AG09319 (cell line): ENCODE measurements around the gene ZMIZ1.

Experiments used
- DNase-seq: peaks from one replicate; pipeline ENCODE4 v3.0.0-alpha.2; 2010; ENCODE audit warnings: low read depth; ENCODE audit errors: extremely low read depth
- TF ChIP-seq, protein P1 (sequence below): IDR thresholded peaks from 2 replicates; pipeline ENCODE4 v1.5.1; 2011; ENCODE audit warnings: low read depth, mild to moderate bottlenecking, inconsistent platforms, low read length, moderate library complexity

ZMIZ1 gene

DNA sequence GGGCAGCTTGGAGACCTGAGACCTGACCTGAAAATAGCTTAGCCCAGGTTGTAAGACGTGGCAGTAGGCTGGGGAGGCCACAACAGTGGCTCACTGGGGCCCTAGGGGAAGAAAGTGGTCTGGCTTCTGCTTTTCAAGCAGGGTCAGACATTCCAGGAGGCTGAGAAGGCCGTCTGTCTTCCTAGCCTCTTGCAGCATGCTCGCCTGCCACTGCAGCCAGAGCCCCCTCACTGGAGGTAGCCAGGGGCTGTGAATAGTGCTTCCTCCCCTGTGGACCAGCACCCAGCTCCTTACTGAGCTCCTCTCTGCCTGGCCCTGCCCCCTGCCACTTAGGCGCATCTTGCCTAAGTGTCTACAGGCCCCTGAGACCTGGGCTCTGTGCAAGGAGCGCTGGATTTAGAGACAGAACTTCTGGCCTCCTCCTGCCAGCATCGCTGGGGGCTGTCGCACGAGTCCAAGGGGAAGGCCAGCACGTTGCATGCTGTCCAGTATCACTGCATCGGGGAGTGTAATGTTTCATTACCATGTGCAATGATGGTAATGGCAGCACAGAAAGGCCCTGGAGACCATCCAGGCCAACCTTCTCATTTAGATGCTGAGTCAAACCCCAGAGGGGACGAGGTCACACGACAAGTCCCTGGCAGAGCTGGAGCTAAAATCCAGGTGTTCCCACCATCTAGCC is 12.7 kb downstream of the ZMIZ1 start:
- DNase-seq = peak; percentile 86
- TF ChIP-seq, protein P1, sequence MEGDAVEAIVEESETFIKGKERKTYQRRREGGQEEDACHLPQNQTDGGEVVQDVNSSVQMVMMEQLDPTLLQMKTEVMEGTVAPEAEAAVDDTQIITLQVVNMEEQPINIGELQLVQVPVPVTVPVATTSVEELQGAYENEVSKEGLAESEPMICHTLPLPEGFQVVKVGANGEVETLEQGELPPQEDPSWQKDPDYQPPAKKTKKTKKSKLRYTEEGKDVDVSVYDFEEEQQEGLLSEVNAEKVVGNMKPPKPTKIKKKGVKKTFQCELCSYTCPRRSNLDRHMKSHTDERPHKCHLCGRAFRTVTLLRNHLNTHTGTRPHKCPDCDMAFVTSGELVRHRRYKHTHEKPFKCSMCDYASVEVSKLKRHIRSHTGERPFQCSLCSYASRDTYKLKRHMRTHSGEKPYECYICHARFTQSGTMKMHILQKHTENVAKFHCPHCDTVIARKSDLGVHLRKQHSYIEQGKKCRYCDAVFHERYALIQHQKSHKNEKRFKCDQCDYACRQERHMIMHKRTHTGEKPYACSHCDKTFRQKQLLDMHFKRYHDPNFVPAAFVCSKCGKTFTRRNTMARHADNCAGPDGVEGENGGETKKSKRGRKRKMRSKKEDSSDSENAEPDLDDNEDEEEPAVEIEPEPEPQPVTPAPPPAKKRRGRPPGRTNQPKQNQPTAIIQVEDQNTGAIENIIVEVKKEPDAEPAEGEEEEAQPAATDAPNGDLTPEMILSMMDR = no peak

DNA sequence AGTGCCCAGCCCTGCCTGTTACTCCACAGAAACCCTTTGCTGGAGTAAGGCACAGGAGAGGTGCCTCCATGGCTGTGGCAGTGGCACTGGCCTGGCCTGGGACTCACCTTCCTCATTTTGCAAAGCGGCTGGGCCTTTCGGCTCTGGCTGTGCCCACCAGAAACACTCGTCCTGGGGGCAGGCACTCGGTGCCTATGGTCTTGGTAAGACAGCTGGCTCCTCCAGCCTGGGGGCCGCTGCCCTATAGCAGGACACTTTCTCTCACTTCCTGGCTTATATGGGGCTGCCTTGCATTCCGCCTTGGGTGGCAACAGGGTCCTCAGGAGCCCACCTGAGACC is 13.2 kb downstream of the ZMIZ1 start:
- TF ChIP-seq, protein P1 = no peak
- DNase-seq = no peak

GRCh38 chr10:79082631-79083596 is 14.1 kb downstream of the ZMIZ1 start:
- TF ChIP-seq, protein P1 = no peak
- DNase-seq = no peak

- TF ChIP-seq, protein P1 = no peak
- peak; percentile 71 for DNase-seq
Measured at GRCh38 chr10:79084012-79084971, 15.5 kb downstream of the ZMIZ1 start.

GRCh38 chr10:79084972-79085597 is 16.3 kb downstream of the ZMIZ1 start:
- TF ChIP-seq, protein P1 = no peak
- DNase-seq = no peak

DNA sequence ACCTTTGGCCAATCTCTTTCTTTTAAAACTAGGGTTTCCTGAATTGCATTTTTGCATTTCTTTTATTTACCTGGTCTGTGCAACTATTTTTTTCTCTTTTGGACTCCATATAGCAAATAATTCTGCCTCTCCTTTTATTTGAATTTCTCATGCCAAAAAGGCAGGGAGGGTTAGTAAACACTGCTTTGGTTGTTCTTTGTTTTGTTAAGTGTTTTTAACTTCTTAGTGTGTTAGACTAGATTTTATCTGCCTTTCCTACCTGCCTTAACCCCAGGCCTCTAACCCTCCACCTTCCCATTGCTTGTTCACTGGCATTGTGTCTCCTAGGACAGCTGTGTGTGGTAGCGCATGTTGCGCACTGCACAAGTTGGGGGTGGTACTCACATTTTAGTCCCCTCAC is 18.1 kb downstream of the ZMIZ1 start:
- TF ChIP-seq, protein P1 = no peak
- DNase-seq = no peak
